Hepatocyte (in vitro differentiated cells): Measurements from ENCODE around the gene DUSP15. TPM values are rescaled to one million over a fixed set of nuclear protein-coding genes. Genes with fewer than 3 reads are reported as not detected.

Experiments used
- DNase-seq: peaks from one replicate; pipeline ENCODE4 v3.0.0-alpha.2; 2016; ENCODE audit warnings: low spot score
- H2AFZ ChIP-seq: fragments of 200-600 bp; sonication (generic); 2 replicates; pipeline ENCODE4 v1.6.0; 2016; ENCODE audit warnings: antibody characterized with exemption, mild to moderate bottlenecking
- H3K27ac ChIP-seq: fragments of 200-600 bp; sonication (generic); 2 replicates; pipeline ENCODE4 v1.5.1; 2016; ENCODE audit warnings: mild to moderate bottlenecking
- H3K27me3 ChIP-seq: fragments of 200-600 bp; sonication (generic); 2 replicates; pipeline ENCODE4 v1.6.1; 2016
- H3K36me3 ChIP-seq: fragments of 200-600 bp; sonication (generic); replicated peaks from 2 replicates; pipeline ENCODE4 v1.5.1; 2016; ENCODE audit warnings: low read depth; ENCODE audit not compliant: insufficient read depth
- H3K4me1 ChIP-seq: fragments of 200-600 bp; sonication (generic); 2 replicates; pipeline ENCODE4 v1.5.1; 2016; ENCODE audit warnings: mild to moderate bottlenecking, moderate library complexity; ENCODE audit not compliant: insufficient read depth
- H3K4me2 ChIP-seq: fragments of 200-600 bp; sonication (generic); 2 replicates; pipeline ENCODE4 v1.6.0; 2016
- H3K4me3 ChIP-seq: fragments of 200-600 bp; sonication (generic); 2 replicates; pipeline ENCODE4 v1.5.1; 2016; ENCODE audit warnings: mild to moderate bottlenecking
- H3K79me2 ChIP-seq: fragments of 200-600 bp; sonication (generic); 2 replicates; pipeline ENCODE4 v1.6.0; 2017; ENCODE audit warnings: mild to moderate bottlenecking
- H3K9me2 ChIP-seq: fragments of 200-600 bp; sonication (generic); replicated peaks from 2 replicates; pipeline ENCODE4 v1.6.0; 2017; ENCODE audit warnings: mild to moderate bottlenecking; ENCODE audit not compliant: insufficient read depth
- H3K9me3 ChIP-seq: fragments of 200-600 bp; sonication (generic); 2 replicates; pipeline ENCODE4 v1.5.1; 2016; ENCODE audit warnings: low read depth, mild to moderate bottlenecking
- H4K20me1 ChIP-seq: fragments of 200-600 bp; sonication (generic); 2 replicates; pipeline ENCODE4 v1.6.0; 2016; ENCODE audit warnings: mild to moderate bottlenecking; ENCODE audit not compliant: insufficient read depth, poor library complexity, severe bottlenecking
- EZH2 ChIP-seq: fragments of 200-600 bp; sonication (generic); IDR thresholded peaks from 2 replicates; pipeline ENCODE4 v1.6.1; 2016; ENCODE audit warnings: antibody characterized with exemption, mild to moderate bottlenecking, borderline replicate concordance
- EZH2phosphoT487 ChIP-seq: fragments of 200-600 bp; sonication (generic); IDR thresholded peaks from one replicate; pipeline ENCODE4 v1.6.1; 2018; ENCODE audit warnings: antibody characterized with exemption, mild to moderate bottlenecking, low read depth, moderate library complexity; ENCODE audit not compliant: unreplicated experiment, severe bottlenecking
- WGBS: methylation state at CpG from one replicate; pipeline ENCODE4 v1.1.6; 2016; ENCODE audit warnings: low lambda C conversion rate; ENCODE audit errors: missing lambda C conversion rate; 5-methylcytosine and 5-hydroxymethylcytosine counted together
- polyA plus RNA-seq: library from polyadenylated mRNA; unstranded; fragments of >200 nt; fragmentation: Nextera tagmentation; extraction: Ambion mirVana; gene quantifications from 2 replicates; pipeline ENCODE4 v1.2.1, GENCODE V29; 2016
- total RNA-seq: library from RNA; depleted of rRNA; stranded (reverse); fragments of >200 nt; gene quantifications from 2 replicates; pipeline ENCODE4 v1.2.3, GENCODE V29; 2014
- TF ChIP-seq, protein P1 (sequence below): fragments of 200-600 bp; sonication (generic); IDR thresholded peaks from 2 replicates; pipeline ENCODE4 v1.5.1; 2016; ENCODE audit warnings: antibody characterized with exemption, mild to moderate bottlenecking; ENCODE audit not compliant: poor library complexity

DUSP15 gene
- total and polyA plus RNA-seq, 2 experiments from 2014 or later: 10.2 to 23.0 TPM

DNA sequence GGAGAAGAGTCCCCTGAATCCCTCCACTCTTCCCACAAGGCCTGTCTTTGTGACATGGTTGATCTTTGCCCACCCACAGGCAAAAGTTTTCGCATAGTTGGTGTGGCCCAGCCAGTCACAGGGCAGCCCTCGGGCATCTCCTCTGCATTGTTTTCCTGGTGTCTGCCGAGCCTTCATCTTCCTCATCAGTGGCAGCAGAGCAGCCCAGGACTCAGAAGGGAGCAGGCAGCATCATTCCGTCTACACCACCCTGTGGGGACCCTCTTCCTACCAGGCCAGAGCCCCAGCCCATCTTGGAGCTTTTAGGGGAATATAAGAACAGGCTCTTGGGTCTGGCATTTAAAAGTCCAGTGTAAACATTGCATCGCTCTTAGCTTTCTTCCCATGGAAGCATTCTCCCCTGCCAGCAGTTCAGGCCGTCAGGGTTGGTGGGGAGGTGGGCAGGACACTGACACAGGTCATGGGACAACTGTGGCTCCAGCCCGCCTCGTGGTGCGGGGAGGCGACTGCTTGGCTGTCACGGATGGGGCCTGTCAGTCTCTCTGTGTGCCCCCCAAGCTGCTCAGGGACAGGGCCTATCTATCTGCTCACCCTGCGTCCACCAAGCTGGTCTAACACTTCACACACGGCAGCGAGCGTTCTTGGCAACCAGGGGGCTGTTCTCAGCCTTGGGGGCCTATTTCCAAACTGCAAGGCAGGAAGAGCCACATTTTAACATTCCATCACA is 43.3 kb upstream of the DUSP15 start:
- 77% methylated on average over 15 of the region's 15 CpGs for WGBS

DNA sequence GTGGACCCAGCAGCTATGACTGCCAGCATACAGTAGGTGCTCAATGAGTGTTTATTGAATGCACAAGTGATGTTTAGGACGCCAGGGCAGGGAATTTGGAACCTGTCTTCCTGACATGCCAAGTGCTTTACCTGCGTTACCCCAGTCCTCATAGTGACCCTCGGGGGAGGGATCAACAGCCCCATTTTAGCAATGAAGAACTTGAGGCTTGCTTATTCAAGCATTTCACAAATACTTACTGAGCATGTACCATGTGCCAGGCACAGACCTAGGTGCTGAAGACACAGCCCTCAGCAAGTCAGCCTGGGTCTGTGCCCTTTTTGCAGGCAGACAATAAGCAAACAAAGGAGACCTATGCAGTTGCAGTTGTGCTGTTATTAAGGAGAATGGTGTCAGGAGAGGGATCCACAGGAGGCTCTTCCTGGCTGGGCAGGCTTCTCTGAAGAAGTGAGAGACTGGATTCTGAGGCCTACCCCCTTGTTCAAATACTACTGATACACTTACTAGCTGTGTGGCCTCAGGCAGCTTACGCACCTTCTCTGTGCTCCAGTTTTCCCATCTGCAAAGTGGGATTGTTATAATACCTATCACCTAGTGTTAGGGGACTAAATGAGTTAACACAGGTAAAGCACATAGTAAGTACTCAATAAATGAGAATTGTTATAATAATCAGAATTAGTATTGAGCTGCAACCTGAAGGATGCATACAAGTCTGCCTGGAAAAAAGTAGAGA is 39.9 kb upstream of the DUSP15 start:
- no peaks in the 10 kb centered on the region for H3K79me2 ChIP-seq
- no peaks in the 10 kb centered on the region for H4K20me1 ChIP-seq
- WGBS: 85% methylated on average over 4 of the region's 4 CpGs
- H3K4me2 ChIP-seq: no peak overlapping the region
- H2AFZ ChIP-seq: no peak overlapping the region
- H3K9me3 ChIP-seq: no peaks in the 10 kb centered on the region
- H3K9me2 ChIP-seq: no peaks in the 10 kb centered on the region
- H3K4me3 ChIP-seq: no peak overlapping the region
- H3K27me3 ChIP-seq: no peaks in the 10 kb centered on the region
- no peak for DNase-seq
- H3K4me1 ChIP-seq: peaks cover 5% of the 10 kb centered on the region
- no peak overlapping the region for H3K27ac ChIP-seq
- H3K36me3 ChIP-seq: no peaks in the 10 kb centered on the region
- TF ChIP-seq, protein P1, sequence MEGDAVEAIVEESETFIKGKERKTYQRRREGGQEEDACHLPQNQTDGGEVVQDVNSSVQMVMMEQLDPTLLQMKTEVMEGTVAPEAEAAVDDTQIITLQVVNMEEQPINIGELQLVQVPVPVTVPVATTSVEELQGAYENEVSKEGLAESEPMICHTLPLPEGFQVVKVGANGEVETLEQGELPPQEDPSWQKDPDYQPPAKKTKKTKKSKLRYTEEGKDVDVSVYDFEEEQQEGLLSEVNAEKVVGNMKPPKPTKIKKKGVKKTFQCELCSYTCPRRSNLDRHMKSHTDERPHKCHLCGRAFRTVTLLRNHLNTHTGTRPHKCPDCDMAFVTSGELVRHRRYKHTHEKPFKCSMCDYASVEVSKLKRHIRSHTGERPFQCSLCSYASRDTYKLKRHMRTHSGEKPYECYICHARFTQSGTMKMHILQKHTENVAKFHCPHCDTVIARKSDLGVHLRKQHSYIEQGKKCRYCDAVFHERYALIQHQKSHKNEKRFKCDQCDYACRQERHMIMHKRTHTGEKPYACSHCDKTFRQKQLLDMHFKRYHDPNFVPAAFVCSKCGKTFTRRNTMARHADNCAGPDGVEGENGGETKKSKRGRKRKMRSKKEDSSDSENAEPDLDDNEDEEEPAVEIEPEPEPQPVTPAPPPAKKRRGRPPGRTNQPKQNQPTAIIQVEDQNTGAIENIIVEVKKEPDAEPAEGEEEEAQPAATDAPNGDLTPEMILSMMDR: no peak
- TF ChIP-seq EZH2phosphoT487 (no peak), EZH2 (no peak)

More for the DNA sequence above, 43.3 kb upstream of the DUSP15 start:
- H3K36me3 ChIP-seq: no peaks in the 10 kb centered on the region
- H3K27me3 ChIP-seq: no peaks in the 10 kb centered on the region
- H3K79me2 ChIP-seq: no peaks in the 10 kb centered on the region
- TF ChIP-seq, protein P1: no peak
- no peaks in the 10 kb centered on the region for H3K9me3 ChIP-seq
- peaks cover 18% of the 10 kb centered on the region for H3K4me1 ChIP-seq
- H3K4me2 ChIP-seq: no peak overlapping the region
- H4K20me1 ChIP-seq: no peaks in the 10 kb centered on the region
- no peak overlapping the region for H3K27ac ChIP-seq
- no peak for DNase-seq
- no peaks in the 10 kb centered on the region for H3K9me2 ChIP-seq
- H3K4me3 ChIP-seq: no peak overlapping the region
- H2AFZ ChIP-seq: no peak overlapping the region

DNA sequence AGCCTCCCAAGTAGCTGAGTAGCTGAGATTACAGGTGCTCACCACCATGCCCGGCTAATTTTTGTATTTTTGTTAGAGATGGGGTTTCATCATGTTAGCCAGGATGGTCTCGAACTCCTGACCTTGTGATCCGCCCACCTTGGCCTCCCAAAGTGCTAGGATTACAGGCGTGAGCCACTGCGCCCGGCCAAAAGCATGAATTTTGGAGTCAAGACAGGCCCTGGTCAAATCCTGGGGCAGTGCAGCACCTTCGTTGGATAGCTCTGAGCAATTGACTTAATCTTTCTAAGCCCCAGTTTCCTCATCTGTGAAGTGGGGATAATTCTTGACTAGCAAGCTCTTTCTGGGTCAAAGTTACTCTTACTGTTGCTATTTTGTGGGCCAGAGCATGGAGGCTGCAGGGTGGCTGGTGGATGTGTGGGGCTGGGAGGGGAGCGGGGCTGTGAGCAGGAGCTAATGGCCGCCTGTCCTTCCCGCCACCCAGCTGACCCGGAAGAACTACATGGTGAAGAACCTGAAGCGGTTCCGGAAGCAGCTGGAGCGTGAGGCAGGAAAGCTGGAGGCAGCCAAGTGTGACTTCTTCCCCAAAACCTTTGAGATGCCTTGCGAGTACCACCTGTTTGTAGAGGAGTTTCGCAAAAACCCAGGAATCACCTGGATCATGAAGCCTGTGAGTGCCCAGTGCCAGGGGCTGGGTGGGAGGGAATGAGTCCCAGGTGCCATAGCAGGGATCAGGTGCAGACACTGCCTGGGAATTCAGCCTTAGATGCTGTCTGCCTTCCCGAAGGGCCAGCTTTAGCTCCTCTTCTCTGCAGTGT is 39.1 kb upstream of the DUSP15 start:
- Histone ChIP-seq H3K4me3 (no peak overlapping the region), H3K79me2 (no peaks in the 10 kb centered on the region), H3K4me2 (no peak overlapping the region), H2AFZ (no peak overlapping the region), H3K27me3 (no peaks in the 10 kb centered on the region), H3K4me1 (peaks cover 5% of the 10 kb centered on the region), H3K36me3 (no peaks in the 10 kb centered on the region), H3K9me2 (no peaks in the 10 kb centered on the region), H3K27ac (no peak overlapping the region), H4K20me1 (no peaks in the 10 kb centered on the region), H3K9me3 (no peaks in the 10 kb centered on the region)
- WGBS: 93% methylated on average over 17 of the region's 17 CpGs
- DNase-seq: no peak
- TF ChIP-seq EZH2phosphoT487 (no peak), EZH2 (no peak)
- TF ChIP-seq, protein P1: no peak
